ENCODE data around the gene DNAJA1. TPM values are rescaled to one million over a fixed set of nuclear protein-coding genes. Genes with fewer than 3 reads are reported as not detected.

Gene DNAJA1
- total and polyA plus RNA-seq, 11 donors, result 32.6 to 133 (median 63.1) TPM

DNA sequence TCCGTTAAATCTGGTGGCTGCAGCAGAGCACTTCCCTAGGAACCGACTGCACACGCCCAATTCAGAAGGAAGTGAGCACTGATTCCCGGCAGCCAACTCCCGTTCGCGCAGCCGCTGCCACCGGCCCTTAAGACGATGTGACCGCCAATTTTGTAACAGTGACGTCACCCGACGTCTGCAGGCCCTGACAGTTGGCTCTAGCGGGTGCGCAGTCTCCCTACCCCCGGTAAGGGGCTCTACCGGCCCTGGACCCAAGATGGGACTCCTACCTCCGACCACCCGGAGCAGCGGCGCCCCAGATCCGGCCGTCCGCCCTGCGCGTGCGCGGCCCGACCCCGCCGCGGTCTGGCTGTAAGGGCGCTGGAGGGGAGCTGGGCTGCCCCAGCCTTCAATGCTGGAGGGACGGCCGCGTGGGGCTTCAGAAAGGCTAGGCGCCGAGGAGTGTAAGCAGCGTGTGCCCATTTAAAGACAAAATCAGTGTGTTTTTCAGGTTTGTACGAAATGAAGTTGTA lies 19.1 kb downstream of the DNAJA1 start:
- peak overlapping the region; percentile 76 to 97 (median 91) for H3K27ac ChIP-seq
- WGBS, 4 donors, result 0 to 3% (median 1%) methylated on average over 33 to 41 of the region's 41 CpGs
- intact Hi-C loops (cut with DNase I), result no loop called here
- H3K9me3 ChIP-seq, result no peaks in the 10 kb centered on the region
- TF ChIP-seq POLR2A (IDR thresholded peaks at IDR 0.05) (peak in 1 of 2 donors; percentile 59), CTCF (IDR thresholded peaks at IDR 0.05) (no peak)
- ATAC-seq (peak; percentile 83 to 96 (median 94)), DNase-seq (peak; percentile 89 to 93 (median 90))
- H3K4me1 ChIP-seq, result peaks cover 0 to 39% (median 5%) of the 10 kb centered on the region in 12 donors
- H3K27me3 ChIP-seq, result no peaks in the 10 kb centered on the region
- peak overlapping the region; percentile 39 to 78 (median 66) for H3K4me3 ChIP-seq
- peaks cover 0 to 63% (median 48%) of the 10 kb centered on the region in 9 donors for H3K36me3 ChIP-seq

DNA sequence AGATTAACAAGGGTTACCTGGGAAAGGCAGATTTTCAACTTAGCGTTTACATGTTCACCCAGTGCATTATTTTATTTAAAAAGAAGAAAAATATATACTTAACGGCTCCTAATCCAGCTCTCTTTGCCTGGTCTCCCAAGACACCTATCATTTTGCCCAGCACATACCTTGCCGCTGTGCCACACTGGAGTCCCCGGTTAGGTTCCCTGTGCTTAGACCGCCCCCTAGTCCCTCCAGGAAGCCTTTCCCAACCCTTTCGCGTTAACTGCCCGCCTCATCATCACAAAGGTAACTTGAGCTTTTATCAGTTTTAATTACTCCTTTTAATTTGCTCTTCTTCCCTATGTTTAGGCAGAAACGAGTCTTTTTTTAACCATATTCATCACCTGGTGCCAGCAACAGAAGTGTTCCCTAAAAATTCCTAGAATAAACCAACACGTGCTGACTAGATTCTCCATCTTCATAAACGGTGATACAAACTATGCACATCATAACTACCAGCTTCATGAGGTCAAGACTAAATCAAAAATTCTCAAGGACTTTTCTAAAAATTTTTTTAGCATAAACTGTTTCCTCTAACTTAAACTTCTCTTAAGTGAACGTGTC lies 19.7 kb downstream of the DNAJA1 start:
- H3K4me3 ChIP-seq, result peak overlapping the region in 11 of 12 donors; percentile 43 to 78 (median 66)
- intact Hi-C loops (cut with DNase I), result no loop called here
- H3K27ac ChIP-seq, result peak overlapping the region; percentile 76 to 97 (median 91)
- H3K27me3 ChIP-seq, result no peaks in the 10 kb centered on the region
- TF ChIP-seq POLR2A (IDR thresholded peaks at IDR 0.05), result no peak
- peak in 5 of 12 donors; percentile 17 to 34 (median 23) for TF ChIP-seq CTCF (IDR thresholded peaks at IDR 0.05)
- H3K36me3 ChIP-seq, result peaks cover 0 to 63% (median 48%) of the 10 kb centered on the region in 9 donors
- H3K9me3 ChIP-seq, result no peaks in the 10 kb centered on the region
- 40 to 50% (median 45%) methylated on average over 12 of the region's 12 CpGs for WGBS, 4 donors
- peaks cover 0 to 39% (median 5%) of the 10 kb centered on the region in 12 donors for H3K4me1 ChIP-seq
- peak in 2 of 5 donors; percentile 16 to 34 for DNase-seq
- peak in 3 of 4 donors; percentile 25 to 49 (median 42) for ATAC-seq

DNA sequence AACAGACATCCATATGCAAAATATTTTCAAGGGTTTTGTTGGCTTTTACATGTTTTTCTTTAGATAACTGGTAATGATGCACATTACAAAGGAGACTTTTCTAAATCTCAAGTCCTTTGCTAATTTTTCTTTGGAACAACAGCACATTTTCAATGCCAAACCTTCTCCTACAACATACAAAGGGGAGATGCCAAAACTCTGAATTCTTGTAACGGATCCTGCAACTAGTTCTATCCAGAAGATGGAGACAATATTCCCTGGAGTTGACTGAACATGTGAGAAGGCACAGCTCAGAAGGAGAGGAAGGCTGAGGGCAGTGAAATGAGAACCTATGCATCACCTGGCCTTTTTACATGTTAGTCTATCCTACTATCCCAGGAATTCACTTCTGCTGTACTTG lies 21.0 kb downstream of the DNAJA1 start:
- Histone ChIP-seq H3K27me3 (no peaks in the 10 kb centered on the region), H3K27ac (no peak overlapping the region), H3K4me1 (peaks cover 0 to 34% (median 5%) of the 10 kb centered on the region in 12 donors), H3K4me3 (no peak overlapping the region), H3K9me3 (no peaks in the 10 kb centered on the region), H3K36me3 (peaks cover 0 to 57% (median 48%) of the 10 kb centered on the region in 9 donors)
- WGBS, 4 donors, result 76 to 91% (median 83%) methylated on average over 1 of the region's 1 CpG
- TF ChIP-seq CTCF (IDR thresholded peaks at IDR 0.05) (no peak), POLR2A (IDR thresholded peaks at IDR 0.05) (no peak)
- DNase-seq (no peak), ATAC-seq (no peak)
- intact Hi-C loops (cut with DNase I), result no loop called here

DNA sequence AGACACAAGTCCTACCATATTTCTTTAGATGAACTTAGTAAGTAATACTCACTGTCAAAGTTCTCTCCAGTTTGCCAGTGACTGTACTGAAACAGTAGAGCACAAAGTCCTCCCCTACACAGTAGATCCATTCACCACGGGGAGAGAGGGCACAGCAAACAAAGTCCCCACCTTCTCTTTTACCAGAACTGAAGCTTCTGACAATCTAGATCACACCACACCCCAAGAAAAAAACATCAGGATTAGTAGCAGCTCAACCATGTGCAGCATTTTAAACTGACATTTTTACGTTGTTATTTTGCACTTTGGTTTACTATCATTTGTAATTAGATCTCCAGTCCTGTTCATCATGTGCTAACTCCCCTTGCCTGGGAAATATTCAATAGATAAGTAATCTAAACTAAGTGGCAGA lies 23.0 kb downstream of the DNAJA1 start:
- H3K27ac ChIP-seq, result no peak overlapping the region
- H3K9me3 ChIP-seq, result no peaks in the 10 kb centered on the region
- DNase-seq, result no peak
- 71 to 87% (median 84%) methylated on average over 2 of the region's 2 CpGs for WGBS, 4 donors
- intact Hi-C loops (cut with DNase I), result no loop called here
- peaks cover 0 to 18% (median 5%) of the 10 kb centered on the region in 12 donors for H3K4me1 ChIP-seq
- H3K36me3 ChIP-seq, result peaks cover 0 to 76% (median 66%) of the 10 kb centered on the region in 9 donors
- H3K27me3 ChIP-seq, result no peaks in the 10 kb centered on the region
- TF ChIP-seq POLR2A (IDR thresholded peaks at IDR 0.05) (no peak), CTCF (IDR thresholded peaks at IDR 0.05) (no peak)
- ATAC-seq, result no peak
- no peak overlapping the region for H3K4me3 ChIP-seq
